NT2/D1 (cell line): ENCODE data around the gene ADCY3.

ENCODE experiments used
- SUZ12 ChIP-seq: IDR thresholded peaks from 2 replicates; pipeline ENCODE4 v1.6.1; 2011; ENCODE audit not compliant: insufficient read length, insufficient read depth; ENCODE audit errors: extremely low read depth
- YY1 ChIP-seq: IDR thresholded peaks from 2 replicates; pipeline ENCODE4 v1.6.1; 2011; ENCODE audit not compliant: insufficient read length, insufficient read depth
- ZNF274 ChIP-seq: IDR thresholded peaks from 2 replicates; pipeline ENCODE4 v1.6.1; 2011; ENCODE audit warnings: mild to moderate bottlenecking, low read depth, low read length

DNA sequence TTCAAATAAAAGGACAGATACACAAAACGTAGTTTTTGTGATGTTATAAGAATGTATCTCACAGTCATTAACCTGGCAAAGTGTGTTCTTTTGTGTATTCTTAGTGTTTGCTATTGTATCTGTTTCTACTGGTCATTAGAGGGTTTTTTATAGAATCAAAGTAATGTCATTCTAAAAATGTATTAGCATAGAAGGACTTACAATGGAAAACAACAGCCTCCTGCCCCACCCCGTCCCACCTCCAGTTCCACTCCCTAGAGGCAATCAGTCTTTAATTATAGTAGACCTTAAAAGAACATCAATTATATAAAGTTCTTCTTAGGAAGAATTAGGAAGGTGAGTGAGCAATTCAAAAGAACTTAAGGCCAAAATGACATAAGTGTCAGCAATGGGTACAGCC lies 37.9 kb upstream of the ADCY3 start:
- no peak for TF ChIP-seq ZNF274
- no peak for TF ChIP-seq SUZ12
- no peak for TF ChIP-seq YY1
